ENCODE results near the gene AASDH. TPM values are rescaled to one million over a fixed set of nuclear protein-coding genes. Genes with fewer than 3 reads are reported as not detected.
A peak's percentile ranks its signal among the peaks of the same experiment; 100 is the strongest.

The AASDH gene
- total and polyA plus RNA-seq, 2 of the 13 experiments (the other 11 are each of a cell fraction or from before 2014, with no cell fraction given) = 12.6 to 14.1 TPM

GRCh38 chr4:56435140-56435926, 48.0 kb upstream of the AASDH start, which contains the start of gene PPAT (continued):
- TF ChIP-seq ZNF549 (CRISPR knock-in tag; IDR thresholded peaks at IDR 0.05) (no peak), SRSF9 (IDR thresholded peaks at IDR 0.05; ENCODE audit: borderline replicate concordance, insufficient read depth, low read depth, low read length, poor library complexity, severe bottlenecking) (no peak), SRF (IDR thresholded peaks at IDR 0.05; ENCODE audit: low read depth, low read length) (no peak), EHMT2 (IDR thresholded peaks at IDR 0.05; ENCODE audit: borderline replicate concordance, low read depth, low read length) (no peak), ZNF713 (CRISPR knock-in tag; IDR thresholded peaks at IDR 0.05) (no peak), BORCS8-MEF2B (CRISPR knock-in tag; IDR thresholded peaks at IDR 0.05) (peak; percentile 61), MYNN (CRISPR knock-in tag; IDR thresholded peaks at IDR 0.05; ENCODE audit: low read depth) (no peak), NRL (CRISPR knock-in tag; IDR thresholded peaks at IDR 0.05; ENCODE audit: borderline replicate concordance) (no peak; the same call in 1 of the 2 replicates), REST (IDR thresholded peaks at IDR 0.05; ENCODE audit: borderline replicate concordance in 1 of 2, low read depth in 1 of 2, low read length in 2 of 2) (peak in 1 of 2 experiments; percentile 57; a peak in 1 of 4 replicates), GZF1 (CRISPR knock-in tag; IDR thresholded peaks at IDR 0.05) (peak; percentile 85), ZNF234 (CRISPR knock-in tag; conservative IDR thresholded peaks at IDR 0.05) (0 out of 2 replicates have a peak, but pooled peaks have one; percentile 30), ZNF501 (CRISPR knock-in tag; IDR thresholded peaks at IDR 0.05) (no peak), SATB2 (CRISPR knock-in tag; IDR thresholded peaks at IDR 0.05) (no peak; the same call in 1 of the 2 replicates), THAP8 (CRISPR knock-in tag; IDR thresholded peaks at IDR 0.05; ENCODE audit: borderline replicate concordance) (peak; percentile 35; the same call in 1 of the 2 replicates), RBM39 (IDR thresholded peaks at IDR 0.05; ENCODE audit: low read depth, low read length, poor library complexity, severe bottlenecking) (no peak), HNF4G (IDR thresholded peaks at IDR 0.05; ENCODE audit: borderline replicate concordance, low read depth, low read length) (no peak), HNF4G (CRISPR knock-in tag; IDR thresholded peaks at IDR 0.05; ENCODE audit: borderline replicate concordance, low read depth) (no peak; the same call in 1 of the 2 replicates), CENPT (CRISPR knock-in tag; IDR thresholded peaks at IDR 0.05; ENCODE audit: low read depth) (no peak)
- TF ChIP-seq, protein P1, sequence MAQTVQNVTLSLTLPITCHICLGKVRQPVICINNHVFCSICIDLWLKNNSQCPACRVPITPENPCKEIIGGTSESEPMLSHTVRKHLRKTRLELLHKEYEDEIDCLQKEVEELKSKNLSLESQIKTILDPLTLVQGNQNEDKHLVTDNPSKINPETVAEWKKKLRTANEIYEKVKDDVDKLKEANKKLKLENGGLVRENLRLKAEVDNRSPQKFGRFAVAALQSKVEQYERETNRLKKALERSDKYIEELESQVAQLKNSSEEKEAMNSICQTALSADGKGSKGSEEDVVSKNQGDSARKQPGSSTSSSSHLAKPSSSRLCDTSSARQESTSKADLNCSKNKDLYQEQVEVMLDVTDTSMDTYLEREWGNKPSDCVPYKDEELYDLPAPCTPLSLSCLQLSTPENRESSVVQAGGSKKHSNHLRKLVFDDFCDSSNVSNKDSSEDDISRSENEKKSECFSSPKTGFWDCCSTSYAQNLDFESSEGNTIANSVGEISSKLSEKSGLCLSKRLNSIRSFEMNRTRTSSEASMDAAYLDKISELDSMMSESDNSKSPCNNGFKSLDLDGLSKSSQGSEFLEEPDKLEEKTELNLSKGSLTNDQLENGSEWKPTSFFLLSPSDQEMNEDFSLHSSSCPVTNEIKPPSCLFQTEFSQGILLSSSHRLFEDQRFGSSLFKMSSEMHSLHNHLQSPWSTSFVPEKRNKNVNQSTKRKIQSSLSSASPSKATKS (CRISPR knock-in tag; IDR thresholded peaks at IDR 0.05) = peak; percentile 83; the same call in 1 of the 2 replicates
- TF ChIP-seq, protein P2, sequence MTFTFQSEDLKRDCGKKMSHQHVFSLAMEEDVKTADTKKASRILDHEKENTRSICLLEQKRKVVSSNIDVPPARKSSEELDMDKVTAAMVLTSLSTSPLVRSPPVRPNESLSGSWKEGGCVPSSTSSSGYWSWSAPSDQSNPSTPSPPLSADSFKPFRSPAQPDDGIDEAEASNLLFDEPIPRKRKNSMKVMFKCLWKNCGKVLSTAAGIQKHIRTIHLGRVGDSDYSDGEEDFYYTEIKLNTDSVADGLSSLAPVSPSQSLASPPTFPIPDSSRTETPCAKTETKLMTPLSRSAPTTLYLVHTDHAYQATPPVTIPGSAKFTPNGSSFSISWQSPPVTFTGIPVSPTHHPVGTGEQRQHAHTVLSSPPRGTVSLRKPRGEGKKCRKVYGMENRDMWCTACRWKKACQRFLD (CRISPR knock-in tag; IDR thresholded peaks at IDR 0.05; ENCODE audit: borderline replicate concordance) = no peak; the same call in 1 of the 2 replicates

Data from HepG2 (cell line).